ENCODE results near the gene RABGAP1L.

Gene RABGAP1L

GRCh38 chr1:174152427-174152826 is 6.9 kb upstream of the RABGAP1L start:
- Histone ChIP-seq H3K4me3 (IDR thresholded peaks at IDR 0.05; ENCODE audit: insufficient read depth, low read depth, low read length) (no peak overlapping the region), H3K36me3 (ENCODE audit: insufficient read depth) (no peaks in the 10 kb centered on the region), H4K20me1 (ENCODE audit: insufficient read depth) (no peaks in the 10 kb centered on the region), H3K79me2 (ENCODE audit: insufficient read depth, low read depth) (no peaks in the 10 kb centered on the region), H3K27me3 (ENCODE audit: insufficient read depth, low read depth) (no peaks in the 10 kb centered on the region), H2AFZ (ENCODE audit: low read depth) (no peak overlapping the region), H3K4me1 (ENCODE audit: low read depth, poor library complexity, severe bottlenecking) (peaks cover 26% of the 10 kb centered on the region), H3K9ac (no peak overlapping the region), H3K4me2 (no peak overlapping the region), H3K27ac (no peak overlapping the region)
- TF ChIP-seq CTCF (conservative IDR thresholded peaks at IDR 0.05; ENCODE audit: low read depth, low read length): no peak

- no peak overlapping the region for H2AFZ ChIP-seq (ENCODE audit: low read depth)
- no peak overlapping the region for H3K4me2 ChIP-seq
- no peaks in the 10 kb centered on the region for H4K20me1 ChIP-seq (ENCODE audit: insufficient read depth)
- H3K79me2 ChIP-seq (ENCODE audit: insufficient read depth, low read depth): no peaks in the 10 kb centered on the region
- H3K36me3 ChIP-seq (ENCODE audit: insufficient read depth): no peaks in the 10 kb centered on the region
- no peaks in the 10 kb centered on the region for H3K27me3 ChIP-seq (ENCODE audit: insufficient read depth, low read depth)
- TF ChIP-seq CTCF (conservative IDR thresholded peaks at IDR 0.05; ENCODE audit: low read depth, low read length): no peak
- H3K4me3 ChIP-seq (IDR thresholded peaks at IDR 0.05; ENCODE audit: insufficient read depth, low read depth, low read length): no peak overlapping the region
- peaks cover 35% of the 10 kb centered on the region for H3K4me1 ChIP-seq (ENCODE audit: low read depth, poor library complexity, severe bottlenecking)
- no peak overlapping the region for H3K27ac ChIP-seq
- no peak overlapping the region for H3K9ac ChIP-seq
Measured at GRCh38 chr1:174153085-174153824, 6.1 kb upstream of the RABGAP1L start.

- no peaks in the 10 kb centered on the region for H3K79me2 ChIP-seq (ENCODE audit: insufficient read depth, low read depth)
- H3K4me3 ChIP-seq (IDR thresholded peaks at IDR 0.05; ENCODE audit: insufficient read depth, low read depth, low read length): no peak overlapping the region
- H2AFZ ChIP-seq (ENCODE audit: low read depth): no peak overlapping the region
- no peaks in the 10 kb centered on the region for H4K20me1 ChIP-seq (ENCODE audit: insufficient read depth)
- no peak for TF ChIP-seq CTCF (conservative IDR thresholded peaks at IDR 0.05; ENCODE audit: low read depth, low read length)
- H3K27me3 ChIP-seq (ENCODE audit: insufficient read depth, low read depth): no peaks in the 10 kb centered on the region
- H3K27ac ChIP-seq: no peak overlapping the region
- H3K9ac ChIP-seq: no peak overlapping the region
- no peaks in the 10 kb centered on the region for H3K36me3 ChIP-seq (ENCODE audit: insufficient read depth)
- H3K4me2 ChIP-seq: no peak overlapping the region
- H3K4me1 ChIP-seq (ENCODE audit: low read depth, poor library complexity, severe bottlenecking): peaks cover 39% of the 10 kb centered on the region
Measured at GRCh38 chr1:174153825-174154107, 5.6 kb upstream of the RABGAP1L start.

GRCh38 chr1:174156437-174156836 is 2.9 kb upstream of the RABGAP1L start:
- Histone ChIP-seq H3K4me3 (IDR thresholded peaks at IDR 0.05; ENCODE audit: insufficient read depth, low read depth, low read length) (peak overlapping the region; percentile 75), H4K20me1 (ENCODE audit: insufficient read depth) (no peaks in the 10 kb centered on the region), H2AFZ (ENCODE audit: low read depth) (peak overlapping the region; percentile 9; the same call in 1 of the 2 replicates), H3K27me3 (ENCODE audit: insufficient read depth, low read depth) (no peaks in the 10 kb centered on the region), H3K27ac (peak overlapping the region; percentile 40; the same call in 1 of the 2 replicates), H3K9ac (no peak overlapping the region; the same call in 1 of the 2 replicates), H3K4me2 (peak overlapping the region; percentile 85; the same call in 1 of the 2 replicates), H3K4me1 (ENCODE audit: low read depth, poor library complexity, severe bottlenecking) (peaks cover 48% of the 10 kb centered on the region), H3K79me2 (ENCODE audit: insufficient read depth, low read depth) (peaks cover 12% of the 10 kb centered on the region), H3K36me3 (ENCODE audit: insufficient read depth) (no peaks in the 10 kb centered on the region)
- TF ChIP-seq CTCF (conservative IDR thresholded peaks at IDR 0.05; ENCODE audit: low read depth, low read length): no peak
